K562 (cell line): ENCODE measurements around the gene MLH3. TPM values are rescaled to one million over a fixed set of nuclear protein-coding genes. Genes with fewer than 3 reads are reported as not detected.

Source experiments
- ADNP ChIP-seq: fragments of 200-800 bp; sonication (Bioruptor generic); IDR thresholded peaks from 2 replicates; pipeline ENCODE4 v1.6.1; 2016; ENCODE audit warnings: missing genetic modification characterization, missing compliant biosample characterization
- CBX3 ChIP-seq, 2 experiments: IDR thresholded peaks; 1 replicate in 1 of 2; 2 replicates in 1 of 2; pipeline ENCODE4 v1.6.1; 2012; ENCODE audit warnings: inconsistent platforms in 2 of 2, low read length in 2 of 2, borderline replicate concordance in 1 of 2, control low read depth in 1 of 2
- CUX1 ChIP-seq: fragments of 200-800 bp; sonication (Bioruptor generic); IDR thresholded peaks from 2 replicates; pipeline ENCODE4 v1.6.1; 2016; ENCODE audit warnings: missing genetic modification characterization, missing compliant biosample characterization
- GTF2F1 ChIP-seq: IDR thresholded peaks from 2 replicates; pipeline ENCODE4 v1.6.1; 2011; ENCODE audit warnings: low read depth, low read length, improper control_type of control experiment
- MBD2 ChIP-seq: sonication (generic); IDR thresholded peaks from 2 replicates; pipeline ENCODE4 v1.6.1; 2016; ENCODE audit warnings: low read depth, borderline replicate concordance
- MCM5 ChIP-seq: fragments of 450-650 bp; IDR thresholded peaks from 2 replicates; pipeline ENCODE4 v1.6.1; 2016; ENCODE audit warnings: low read depth
- MLLT1 ChIP-seq, 2 experiments: fragments of 450-650 bp; IDR thresholded peaks; 2 replicates each; pipeline ENCODE4 v1.6.1; 2016
- NFATC3 ChIP-seq: fragments of 450-650 bp; IDR thresholded peaks from 2 replicates; pipeline ENCODE4 v1.6.1; 2017; ENCODE audit warnings: mild to moderate bottlenecking
- NR2C2 ChIP-seq, 2 experiments: fragments of 200-800 bp in 1 of 2; sonication (Bioruptor generic) in 1 of 2; sonication (generic) in 1 of 2; formaldehyde crosslinking in 1 of 2; IDR thresholded peaks; 2 replicates each; pipeline versions ENCODE4 v1.6.1 to v1.8.0; 2016 to 2022; ENCODE audit warnings: mild to moderate bottlenecking in 1 of 2, missing compliant biosample characterization in 1 of 2, missing genetic modification characterization in 1 of 2, missing genetic modification reagents in 1 of 2
- SETDB1 ChIP-seq: IDR thresholded peaks from one replicate; pipeline ENCODE4 v1.6.1; 2012; ENCODE audit warnings: low read length, control low read depth, inconsistent platforms
- SIRT6 ChIP-seq: IDR thresholded peaks from one replicate; pipeline ENCODE4 v1.6.1; 2012; ENCODE audit warnings: low read depth, mild to moderate bottlenecking, control low read depth, inconsistent platforms, low read length, moderate library complexity
- SMAD4 ChIP-seq: fragments of 250-450 bp; sonication (Bioruptor Pico); conservative IDR thresholded peaks from 2 replicates; pipeline ENCODE4 v1.8.0; 2021; ENCODE audit warnings: inconsistent platforms, mild to moderate bottlenecking, moderate library complexity
- SMARCB1 ChIP-seq: IDR thresholded peaks from 2 replicates; pipeline ENCODE4 v1.6.1; 2011; ENCODE audit warnings: improper control_type of control experiment, low read depth; ENCODE audit not compliant: insufficient read length
- SREBF1 ChIP-seq: fragments of 150-350 bp; IDR thresholded peaks from 2 replicates; pipeline ENCODE4 v1.6.1; 2014; ENCODE audit warnings: antibody characterized with exemption, low read depth, low read length, borderline replicate concordance
- TAL1 ChIP-seq: fragments of 450-650 bp; IDR thresholded peaks from 2 replicates; pipeline ENCODE4 v1.6.1; 2016; ENCODE audit warnings: mild to moderate bottlenecking
- TCF7L2 ChIP-seq: fragments of 150-350 bp; IDR thresholded peaks from 2 replicates; pipeline ENCODE4 v1.6.1; 2016; ENCODE audit warnings: low read depth, mild to moderate bottlenecking, low read length, moderate library complexity
- TCFL5 ChIP-seq: fragments of 250-450 bp; sonication (Bioruptor Pico); conservative IDR thresholded peaks from 2 replicates; pipeline ENCODE4 v1.6.1; 2021; ENCODE audit warnings: mild to moderate bottlenecking, moderate library complexity, matching md5 sums
- ZBTB33 ChIP-seq: sonication (generic); formaldehyde crosslinking; IDR thresholded peaks from 2 replicates; pipeline ENCODE4 v1.8.1; 2023; ENCODE audit warnings: mild to moderate bottlenecking, missing genetic modification reagents
- ZNF140 ChIP-seq: fragments of 250-450 bp; sonication (Bioruptor Pico); IDR thresholded peaks from 2 replicates; pipeline ENCODE4 v1.8.0; 2021; ENCODE audit warnings: moderate library complexity, mild to moderate bottlenecking, inconsistent platforms
- ZNF584 ChIP-seq: fragments of 200-800 bp; sonication (Bioruptor generic); IDR thresholded peaks from 2 replicates; pipeline ENCODE4 v1.6.1; 2016; ENCODE audit warnings: low read depth, mild to moderate bottlenecking, missing genetic modification characterization, missing compliant biosample characterization
- polyA plus RNA-seq, 8 experiments: library from polyadenylated mRNA; depleted of rRNA in 4 of 8; stranded (reverse) in 5 of 8; unstranded in 3 of 8; fragments of >200 nt; fragmentation: Nextera tagmentation in 2 of 8; fragmentation: Illumina TruSeq in 1 of 8; extraction: Ambion mirVana in 2 of 8; extraction: Trizol in 1 of 8; gene quantifications; 2 replicates each; pipeline versions ENCODE4 v1.2.1 to v1.2.3, GENCODE V29; 2011 to 2014; ENCODE audit warnings: inconsistent platforms in 1 of 8, missing spikeins in 1 of 8
- total RNA-seq, 7 experiments: library from RNA; depleted of rRNA in 6 of 7; stranded (reverse); fragments of >200 nt in 6 of 7; fragmentation: Illumina TruSeq in 2 of 7; extraction: Trizol in 2 of 7; gene quantifications; 2 replicates each; pipeline versions ENCODE4 v1.2.1 to v1.2.3, GENCODE V29; 2011 to 2021; ENCODE audit warnings: low replicate concordance in 1 of 7

MLH3 gene
- total and polyA plus RNA-seq, 9 of the 15 experiments (the other 6 are each of a cell fraction or from before 2014, with no cell fraction given), result 5.9 to 15.3 (median 10.7) TPM

- no peak for TF ChIP-seq MLLT1 (IDR thresholded peaks at IDR 0.05)
- TF ChIP-seq ZNF140, result no peak
- TF ChIP-seq MBD2, result peak; percentile 94
- no peak for TF ChIP-seq NR2C2 (CRISPR knock-in tag; IDR thresholded peaks at IDR 0.05)
- peak; percentile 47; the same call in 1 of the 2 replicates for TF ChIP-seq NR2C2 (tag; IDR thresholded peaks at IDR 0.05)
- TF ChIP-seq SMAD4 (CRISPR knock-in tag), result 0 out of 2 replicates have a peak, but pooled peaks have one; percentile 40
- TF ChIP-seq MCM5, result no peak
- no peak for TF ChIP-seq SMARCB1
- no peak for TF ChIP-seq CUX1 (CRISPR knock-in tag)
- TF ChIP-seq ZNF584 (CRISPR knock-in tag), result no peak
- no peak for TF ChIP-seq SIRT6
- TF ChIP-seq ADNP (tag), result no peak
- TF ChIP-seq ZBTB33 (CRISPR knock-in tag), result no peak
- TF ChIP-seq CBX3 (IDR thresholded peaks at IDR 0.05; ENCODE audit: borderline replicate concordance in 1 of 2, low read length in 2 of 2), result no peak
- no peak for TF ChIP-seq SREBF1
- TF ChIP-seq TCFL5 (CRISPR knock-in tag), result no peak
- no peak for TF ChIP-seq TAL1
- no peak for TF ChIP-seq GTF2F1
- TF ChIP-seq NFATC3, result no peak
- no peak for TF ChIP-seq TCF7L2
- TF ChIP-seq SETDB1, result no peak
Measured at GRCh38 chr14:75063491-75064204, 12.4 kb upstream of the MLH3 start, which contains the start of gene ACYP1 (continued).
